ENCODE measurements around the gene CALB2. TPM values are rescaled to one million over a fixed set of nuclear protein-coding genes. Genes with fewer than 3 reads are reported as not detected.

Gene CALB2
- total RNA-seq, 1 experiment from 2014 or later: 0.85 TPM

- Histone ChIP-seq H3K9ac (ENCODE audit: extremely low read depth, insufficient read length, low read length) (no peak overlapping the region), H2BK5ac (ENCODE audit: insufficient read length, low read length) (no peak overlapping the region), H3K18ac (ENCODE audit: insufficient read length, low read depth, low read length) (no peak overlapping the region), H3K14ac (ENCODE audit: insufficient read depth, low read length) (no peak overlapping the region), H3K4me1 (ENCODE audit: insufficient read depth, low read length) (no peaks in the 10 kb centered on the region), H3K79me2 (ENCODE audit: insufficient read depth, low read length) (no peaks in the 10 kb centered on the region), H3K23ac (ENCODE audit: insufficient read length, low read depth, low read length) (no peak overlapping the region), H4K91ac (ENCODE audit: insufficient read length, low read depth, low read length) (no peak overlapping the region), H4K20me1 (ENCODE audit: control insufficient read depth, insufficient read depth, insufficient read length) (no peaks in the 10 kb centered on the region), H4K8ac (replicated peaks; ENCODE audit: insufficient read length, low read depth, low read length) (no peak overlapping the region), H3K56ac (ENCODE audit: insufficient read length, low read depth, low read length) (no peak overlapping the region), H2BK20ac (ENCODE audit: low read depth, low read length, poor library complexity, severe bottlenecking) (no peak overlapping the region), H3K23me2 (ENCODE audit: insufficient read length, low read depth, low read length, poor library complexity, severe bottlenecking) (no peaks in the 10 kb centered on the region), H2AFZ (ENCODE audit: low read length) (no peak overlapping the region), H3K4me2 (ENCODE audit: insufficient read depth, insufficient read length, low read length) (no peak overlapping the region), H2BK15ac (ENCODE audit: low read depth, low read length) (no peak overlapping the region), H3K9me3 (ENCODE audit: control insufficient read depth, low read depth, low read length) (no peaks in the 10 kb centered on the region), H3K27ac (ENCODE audit: insufficient read length, low read depth, low read length) (no peak overlapping the region), H3K79me1 (ENCODE audit: insufficient read depth, low read depth, low read length, poor library complexity, severe bottlenecking) (no peaks in the 10 kb centered on the region), H3K4ac (ENCODE audit: low read depth, low read length) (no peak overlapping the region), H2AK5ac (ENCODE audit: insufficient read length, low read length) (no peak overlapping the region), H3T11ph (ENCODE audit: low read length) (no peak overlapping the region), H4K5ac (ENCODE audit: insufficient read length, low read depth, low read length) (no peak overlapping the region), H2BK120ac (ENCODE audit: low read depth, low read length, poor library complexity, severe bottlenecking) (no peak overlapping the region), H2BK12ac (ENCODE audit: insufficient read length, low read depth, low read length) (no peak overlapping the region), H3K27me3 (ENCODE audit: insufficient read depth, low read length) (no peaks in the 10 kb centered on the region)
- peaks cover 17% of the 10 kb centered on the region for H3K27me3 Mint-ChIP-seq (ENCODE audit: low read depth)
- TF ChIP-seq, protein P1, sequence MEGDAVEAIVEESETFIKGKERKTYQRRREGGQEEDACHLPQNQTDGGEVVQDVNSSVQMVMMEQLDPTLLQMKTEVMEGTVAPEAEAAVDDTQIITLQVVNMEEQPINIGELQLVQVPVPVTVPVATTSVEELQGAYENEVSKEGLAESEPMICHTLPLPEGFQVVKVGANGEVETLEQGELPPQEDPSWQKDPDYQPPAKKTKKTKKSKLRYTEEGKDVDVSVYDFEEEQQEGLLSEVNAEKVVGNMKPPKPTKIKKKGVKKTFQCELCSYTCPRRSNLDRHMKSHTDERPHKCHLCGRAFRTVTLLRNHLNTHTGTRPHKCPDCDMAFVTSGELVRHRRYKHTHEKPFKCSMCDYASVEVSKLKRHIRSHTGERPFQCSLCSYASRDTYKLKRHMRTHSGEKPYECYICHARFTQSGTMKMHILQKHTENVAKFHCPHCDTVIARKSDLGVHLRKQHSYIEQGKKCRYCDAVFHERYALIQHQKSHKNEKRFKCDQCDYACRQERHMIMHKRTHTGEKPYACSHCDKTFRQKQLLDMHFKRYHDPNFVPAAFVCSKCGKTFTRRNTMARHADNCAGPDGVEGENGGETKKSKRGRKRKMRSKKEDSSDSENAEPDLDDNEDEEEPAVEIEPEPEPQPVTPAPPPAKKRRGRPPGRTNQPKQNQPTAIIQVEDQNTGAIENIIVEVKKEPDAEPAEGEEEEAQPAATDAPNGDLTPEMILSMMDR (conservative IDR thresholded peaks at IDR 0.05): no peak
- H3K27ac Mint-ChIP-seq: no peak overlapping the region
- peaks cover 12 to 15% of the 10 kb centered on the region in 2 experiments; a peak in 4 of 5 replicates for H3K9me3 Mint-ChIP-seq
- DNase-seq: no peak
- no peak overlapping the region for H3K4me3 Mint-ChIP-seq
- WGBS (ENCODE audit: extremely low coverage, insufficient read length, low lambda C conversion rate): no CpG with 5 or more reads among the region's 5 CpGs
- H3K36me3 Mint-ChIP-seq (ENCODE audit: insufficient read depth in 1 of 3, low read depth in 3 of 3): peaks cover 0 to 5% (median 3%) of the 10 kb centered on the region in 3 experiments; a peak in 3 of 7 replicates
- peaks cover 9 to 11% of the 10 kb centered on the region in 2 experiments for H3K4me1 Mint-ChIP-seq
Measured at GRCh38 chr16:71406316-71406715, 47.8 kb downstream of the CALB2 start.
